KMS-11 (cell line): Measurements from ENCODE around the gene LNX1.

Experiments used
- H2AFZ ChIP-seq: fragments of 200-600 bp; sonication (generic); 2 replicates; pipeline ENCODE4 v1.6.1; 2016; ENCODE audit warnings: antibody characterized with exemption, mixed run types, low read depth
- H3K27ac ChIP-seq: fragments of 200-600 bp; sonication (generic); 2 replicates; pipeline ENCODE4 v1.6.1; 2016; ENCODE audit warnings: mild to moderate bottlenecking, mixed run types
- H3K27me3 ChIP-seq: fragments of 200-600 bp; sonication (generic); 2 replicates; pipeline ENCODE4 v1.6.1; 2017; ENCODE audit warnings: mild to moderate bottlenecking, low read depth, mixed run types, moderate library complexity; ENCODE audit not compliant: insufficient read depth
- H3K36me3 ChIP-seq: fragments of 200-600 bp; sonication (generic); 2 replicates; pipeline ENCODE4 v1.6.1; 2017; ENCODE audit warnings: mild to moderate bottlenecking, mixed run types; ENCODE audit not compliant: insufficient read depth
- H3K4me1 ChIP-seq: fragments of 200-600 bp; sonication (generic); 2 replicates; pipeline ENCODE4 v1.6.1; 2016; ENCODE audit warnings: mild to moderate bottlenecking, low read depth, mixed run types; ENCODE audit not compliant: poor library complexity, severe bottlenecking
- H3K4me2 ChIP-seq: fragments of 200-600 bp; sonication (generic); 2 replicates; pipeline ENCODE4 v1.7.0; 2016; ENCODE audit warnings: mild to moderate bottlenecking, mixed run types
- H3K4me3 ChIP-seq: fragments of 200-600 bp; sonication (generic); IDR thresholded peaks from 2 replicates; pipeline ENCODE4 v1.6.1; 2017; ENCODE audit warnings: low read depth, low read length, mixed read lengths; ENCODE audit not compliant: insufficient read depth
- H3K79me2 ChIP-seq: fragments of 200-600 bp; sonication (generic); 2 replicates; pipeline ENCODE4 v1.6.1; 2016; ENCODE audit warnings: low read depth, mixed run types; ENCODE audit not compliant: insufficient read depth
- H3K9ac ChIP-seq: fragments of 200-600 bp; sonication (generic); 2 replicates; pipeline ENCODE4 v1.6.1; 2016; ENCODE audit warnings: mild to moderate bottlenecking, mixed run types
- H4K20me1 ChIP-seq: fragments of 200-600 bp; sonication (generic); 2 replicates; pipeline ENCODE4 v1.6.1; 2016; ENCODE audit warnings: mild to moderate bottlenecking, mixed run types; ENCODE audit not compliant: insufficient read depth
- TF ChIP-seq, protein P1 (sequence below): fragments of 200-600 bp; sonication (generic); conservative IDR thresholded peaks from 2 replicates; pipeline ENCODE4 v1.6.1; 2017; ENCODE audit warnings: low read depth, mild to moderate bottlenecking, antibody characterized with exemption, low read length, moderate library complexity, mixed read lengths

The LNX1 gene

DNA sequence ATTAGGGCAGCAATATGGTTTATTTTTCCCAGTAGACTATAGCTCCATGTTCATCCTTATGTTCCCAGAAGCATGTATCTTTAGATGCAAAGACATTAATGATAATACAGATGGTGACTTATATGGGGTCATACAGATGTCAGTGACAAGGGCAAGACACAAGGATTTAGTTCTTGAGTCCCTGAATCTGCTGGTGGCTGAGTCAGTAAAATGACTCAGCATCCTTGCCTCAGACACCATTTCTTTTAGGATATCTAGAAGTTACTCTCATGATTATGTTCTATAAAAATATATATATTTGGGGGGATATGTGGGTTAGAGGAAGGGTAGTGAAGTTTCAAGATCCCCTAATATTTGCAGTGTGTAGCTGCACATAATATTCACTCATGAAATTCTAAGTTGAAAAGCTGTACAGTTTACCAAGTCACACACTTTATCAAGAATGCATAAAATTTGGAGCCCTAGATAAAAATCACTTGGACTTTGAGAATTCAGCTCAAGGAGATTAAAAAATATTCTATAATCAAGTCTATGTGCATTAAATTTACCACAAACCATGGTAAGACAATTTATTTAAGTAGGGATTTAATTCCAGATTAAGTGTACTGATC lies 101.9 kb downstream of the LNX1 start:
- Histone ChIP-seq H3K4me1 (no peaks in the 10 kb centered on the region), H3K79me2 (no peaks in the 10 kb centered on the region)

DNA sequence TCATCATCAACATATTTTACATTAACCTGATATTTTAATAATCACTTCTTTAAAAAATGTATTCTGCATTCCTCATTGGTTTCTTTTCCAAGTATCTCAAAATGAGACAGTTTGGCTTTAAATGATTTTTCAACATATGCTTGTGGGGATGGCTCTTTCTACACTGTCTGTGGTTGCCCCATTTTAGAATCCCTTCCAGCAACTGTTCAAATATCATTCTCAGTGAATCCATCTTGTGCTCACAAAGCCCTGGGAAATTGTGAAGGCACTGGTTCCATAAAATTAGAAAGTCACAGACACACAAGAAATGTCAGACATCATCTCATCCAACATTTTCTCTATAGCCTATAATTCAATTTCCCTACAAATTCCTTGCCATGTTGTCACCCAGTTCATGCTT lies 103.5 kb downstream of the LNX1 start:
- no peak overlapping the region for H3K4me3 ChIP-seq
- H3K4me1 ChIP-seq = no peaks in the 10 kb centered on the region
- no peak overlapping the region for H3K27ac ChIP-seq
- H3K27me3 ChIP-seq = no peaks in the 10 kb centered on the region
- H3K36me3 ChIP-seq = no peaks in the 10 kb centered on the region
- no peak overlapping the region for H3K9ac ChIP-seq
- H2AFZ ChIP-seq = no peak overlapping the region
- no peaks in the 10 kb centered on the region for H3K79me2 ChIP-seq
- no peaks in the 10 kb centered on the region for H4K20me1 ChIP-seq
- TF ChIP-seq, protein P1, sequence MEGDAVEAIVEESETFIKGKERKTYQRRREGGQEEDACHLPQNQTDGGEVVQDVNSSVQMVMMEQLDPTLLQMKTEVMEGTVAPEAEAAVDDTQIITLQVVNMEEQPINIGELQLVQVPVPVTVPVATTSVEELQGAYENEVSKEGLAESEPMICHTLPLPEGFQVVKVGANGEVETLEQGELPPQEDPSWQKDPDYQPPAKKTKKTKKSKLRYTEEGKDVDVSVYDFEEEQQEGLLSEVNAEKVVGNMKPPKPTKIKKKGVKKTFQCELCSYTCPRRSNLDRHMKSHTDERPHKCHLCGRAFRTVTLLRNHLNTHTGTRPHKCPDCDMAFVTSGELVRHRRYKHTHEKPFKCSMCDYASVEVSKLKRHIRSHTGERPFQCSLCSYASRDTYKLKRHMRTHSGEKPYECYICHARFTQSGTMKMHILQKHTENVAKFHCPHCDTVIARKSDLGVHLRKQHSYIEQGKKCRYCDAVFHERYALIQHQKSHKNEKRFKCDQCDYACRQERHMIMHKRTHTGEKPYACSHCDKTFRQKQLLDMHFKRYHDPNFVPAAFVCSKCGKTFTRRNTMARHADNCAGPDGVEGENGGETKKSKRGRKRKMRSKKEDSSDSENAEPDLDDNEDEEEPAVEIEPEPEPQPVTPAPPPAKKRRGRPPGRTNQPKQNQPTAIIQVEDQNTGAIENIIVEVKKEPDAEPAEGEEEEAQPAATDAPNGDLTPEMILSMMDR = no peak
- H3K4me2 ChIP-seq = no peak overlapping the region

More for the DNA sequence above, 101.9 kb downstream of the LNX1 start:
- no peak overlapping the region for H3K27ac ChIP-seq
- TF ChIP-seq, protein P1 = no peak
- no peak overlapping the region for H2AFZ ChIP-seq
- H3K9ac ChIP-seq = no peak overlapping the region
- no peak overlapping the region for H3K4me2 ChIP-seq
- H3K27me3 ChIP-seq = no peaks in the 10 kb centered on the region
- no peaks in the 10 kb centered on the region for H3K36me3 ChIP-seq
- H4K20me1 ChIP-seq = no peaks in the 10 kb centered on the region
- no peak overlapping the region for H3K4me3 ChIP-seq

DNA sequence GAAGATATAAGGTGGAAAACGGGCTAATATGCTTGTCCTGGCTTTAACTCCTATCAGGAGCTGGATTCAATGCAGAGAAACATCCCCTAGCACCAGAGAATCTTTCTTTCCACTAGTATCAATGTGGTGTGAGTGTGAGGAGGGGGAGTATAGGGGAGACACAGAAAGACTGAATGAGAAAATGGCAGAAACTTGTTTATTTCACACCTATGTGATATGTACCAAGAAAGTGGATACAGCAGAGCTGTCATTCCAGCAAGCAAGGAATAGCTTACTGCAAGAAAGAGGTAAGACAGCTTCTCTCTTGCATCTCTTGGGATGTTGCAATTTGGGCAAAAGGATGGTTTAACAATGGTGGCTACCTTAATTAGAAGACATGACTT lies 105.6 kb downstream of the LNX1 start:
- Histone ChIP-seq H3K79me2 (no peaks in the 10 kb centered on the region), H3K36me3 (no peaks in the 10 kb centered on the region), H3K9ac (no peak overlapping the region), H2AFZ (no peak overlapping the region), H3K4me3 (no peak overlapping the region), H4K20me1 (no peaks in the 10 kb centered on the region), H3K4me2 (no peak overlapping the region), H3K27ac (no peak overlapping the region), H3K27me3 (no peaks in the 10 kb centered on the region), H3K4me1 (no peaks in the 10 kb centered on the region)
- TF ChIP-seq, protein P1 = no peak

DNA sequence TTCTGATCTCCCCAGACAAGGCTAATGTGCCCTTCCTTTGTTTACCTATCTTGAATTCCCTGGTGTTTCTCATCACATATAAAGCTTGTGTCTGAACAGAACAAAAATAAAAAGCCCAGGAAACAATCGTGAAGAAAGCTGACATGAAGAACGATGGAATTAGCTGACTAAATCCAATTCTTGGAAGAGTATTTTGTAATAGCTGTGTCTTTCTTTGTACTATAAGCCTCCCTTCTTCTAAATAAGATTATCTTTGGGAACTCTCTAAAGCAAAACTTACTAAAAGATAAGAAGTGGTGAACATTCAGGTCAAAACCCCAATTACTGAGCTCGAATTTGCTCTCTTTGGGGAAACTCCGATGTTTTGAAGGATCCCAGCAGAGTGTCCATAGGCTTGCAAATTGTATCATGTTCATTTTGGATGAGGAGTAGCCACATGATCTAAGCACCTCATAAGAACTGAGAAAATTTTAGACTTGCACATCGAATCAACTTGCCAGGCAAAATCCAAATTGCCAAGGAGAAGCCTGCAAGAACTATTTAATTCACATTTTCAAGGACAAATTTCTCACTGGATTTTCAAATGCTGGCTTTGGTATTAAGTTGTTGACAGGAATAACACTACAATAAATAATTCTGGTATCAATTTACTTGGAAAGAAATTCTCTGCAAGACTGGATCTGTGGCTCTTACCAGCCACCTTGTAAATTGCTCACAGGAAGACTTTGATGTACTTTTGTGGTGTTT lies 106.2 kb downstream of the LNX1 start:
- H3K79me2 ChIP-seq = no peaks in the 10 kb centered on the region
- H3K36me3 ChIP-seq = no peaks in the 10 kb centered on the region
- H3K27ac ChIP-seq = no peak overlapping the region
- no peak overlapping the region for H3K4me3 ChIP-seq
- no peak overlapping the region for H3K9ac ChIP-seq
- H3K4me2 ChIP-seq = no peak overlapping the region
- H3K27me3 ChIP-seq = no peaks in the 10 kb centered on the region
- no peaks in the 10 kb centered on the region for H4K20me1 ChIP-seq
- H3K4me1 ChIP-seq = no peaks in the 10 kb centered on the region
- no peak overlapping the region for H2AFZ ChIP-seq
- TF ChIP-seq, protein P1 = no peak
